Liver (tissue), 3 donors: ENCODE data around the gene TUBB3.

ENCODE experiments used
- CTCF ChIP-seq: fragments of 150-350 bp; IDR thresholded peaks from 2 replicates; pipeline ENCODE4 v1.5.1; 2017; ENCODE audit warnings: improper control_type of control experiment, low read depth, low read length; ENCODE audit not compliant: missing input control
- EGR1 ChIP-seq, 2 donors: IDR thresholded peaks; 2 replicates each; pipeline ENCODE4 v1.6.1; 2016 to 2018; ENCODE audit warnings: antibody characterized with exemption in 2 of 2, low read depth in 2 of 2
- GABPA ChIP-seq, 2 donors: IDR thresholded peaks in 1 of 2; conservative IDR thresholded peaks in 1 of 2; 2 replicates each; pipeline ENCODE4 v1.6.1; 2016; ENCODE audit warnings: antibody characterized with exemption in 2 of 2, mild to moderate bottlenecking in 1 of 2, moderate library complexity in 1 of 2
- HNF4A ChIP-seq, 2 donors: conservative IDR thresholded peaks; 2 replicates each; pipeline ENCODE4 v1.6.1; 2016; ENCODE audit warnings: antibody characterized with exemption in 2 of 2, mild to moderate bottlenecking in 2 of 2
- JUND ChIP-seq, 2 donors: IDR thresholded peaks; 2 replicates each; pipeline ENCODE4 v1.6.1; 2016; ENCODE audit warnings: antibody characterized with exemption in 2 of 2
- MAX ChIP-seq: IDR thresholded peaks from 2 replicates; pipeline ENCODE4 v1.6.1; 2016; ENCODE audit warnings: antibody characterized with exemption
- RAD21 ChIP-seq, 2 donors: IDR thresholded peaks; 2 replicates each; pipeline ENCODE4 v1.6.1; 2016; ENCODE audit warnings: antibody characterized with exemption in 2 of 2, mild to moderate bottlenecking in 2 of 2
- REST ChIP-seq: IDR thresholded peaks from 2 replicates; pipeline ENCODE4 v1.6.1; 2016; ENCODE audit warnings: antibody characterized with exemption, mild to moderate bottlenecking
- SP1 ChIP-seq: IDR thresholded peaks from 2 replicates; pipeline ENCODE4 v1.6.1; 2018; ENCODE audit warnings: antibody characterized with exemption, mild to moderate bottlenecking
- TAF1 ChIP-seq: conservative IDR thresholded peaks from 2 replicates; pipeline ENCODE4 v1.6.1; 2016; ENCODE audit warnings: antibody characterized with exemption, mild to moderate bottlenecking
- YY1 ChIP-seq: IDR thresholded peaks from 2 replicates; pipeline ENCODE4 v1.6.1; 2016; ENCODE audit warnings: antibody characterized with exemption, mild to moderate bottlenecking
- ZBTB33 ChIP-seq: IDR thresholded peaks from 2 replicates; pipeline ENCODE4 v1.6.1; 2016; ENCODE audit warnings: antibody characterized with exemption
- donor health status: healthy.
- donor health status: healthy.

- TF ChIP-seq CTCF (no peak), ZBTB33 (no peak), MAX (no peak), GABPA (IDR thresholded peaks at IDR 0.05 in 1 of 2, conservative IDR thresholded peaks at IDR 0.05 in 1 of 2) (no peak), REST (no peak), HNF4A (conservative IDR thresholded peaks at IDR 0.05) (no peak), JUND (IDR thresholded peaks at IDR 0.05) (no peak), TAF1 (no peak), SP1 (no peak), EGR1 (IDR thresholded peaks at IDR 0.05; ENCODE audit: low read depth in 2 of 2) (no peak), RAD21 (IDR thresholded peaks at IDR 0.05) (no peak), YY1 (no peak)
Measured at GRCh38 chr16:89905511-89906139, 17.5 kb upstream of the TUBB3 start.
